ELR (cell line): Measurements from ENCODE around the gene SAFB.
"Not testable (repeated sequence)": the region's sequence is repeated elsewhere in the genome, so short reads cannot be mapped to it uniquely, and the experiment has no call there.

Source experiments
- DNase-seq: peaks from one replicate; pipeline ENCODE4 v3.0.0-alpha.2; 2015; ENCODE audit warnings: low read depth

Gene SAFB

GRCh38 chr19:5686326-5686646 lies 63.4 kb downstream of the SAFB start:
- DNase-seq = no peak

- DNase-seq = peak; percentile 96
Measured at GRCh38 chr19:5686647-5687359, 63.9 kb downstream of the SAFB start.

GRCh38 chr19:5687360-5688198 lies 64.7 kb downstream of the SAFB start:
- DNase-seq = no peak

GRCh38 chr19:5688262-5688881 lies 65.5 kb downstream of the SAFB start:
- DNase-seq = not testable (repeated sequence)

GRCh38 chr19:5690125-5690954 lies 67.5 kb downstream of the SAFB start, which contains the start of gene RPL36:
Gene RPL36 (plus strand): TSS chr19:5690295. CDS start chr19:5690508, 213 bp downstream.
- peak; percentile 96 for DNase-seq

- peak; percentile 58 for DNase-seq
Measured at GRCh38 chr19:5690955-5691821, 68.3 kb downstream of the SAFB start.

- DNase-seq = peak; percentile 38
Measured at GRCh38 chr19:5691822-5692722, 69.2 kb downstream of the SAFB start.

- peak; percentile 43 for DNase-seq
Measured at GRCh38 chr19:5692723-5693194, 69.9 kb downstream of the SAFB start.

- no peak for DNase-seq
Measured at GRCh38 chr19:5693195-5694166, 70.6 kb downstream of the SAFB start.

GRCh38 chr19:5694167-5694955 lies 71.5 kb downstream of the SAFB start:
- DNase-seq = no peak

- no peak for DNase-seq
Measured at GRCh38 chr19:5694956-5695648, 72.2 kb downstream of the SAFB start.

- DNase-seq = no peak
Measured at GRCh38 chr19:5695649-5696195, 72.8 kb downstream of the SAFB start.

GRCh38 chr19:5696196-5697021 lies 73.5 kb downstream of the SAFB start:
- DNase-seq = no peak

GRCh38 chr19:5697022-5697889 lies 74.4 kb downstream of the SAFB start:
- DNase-seq = no peak
